ENCODE measurements around the gene RARRES2. TPM values are rescaled to one million over a fixed set of nuclear protein-coding genes. Genes with fewer than 3 reads are reported as not detected.
A peak's percentile ranks its signal among the peaks of the same experiment; 100 is the strongest.

RARRES2 gene
- total and polyA plus RNA-seq, 2 of the 13 experiments (the other 11 are each of a cell fraction or from before 2014, with no cell fraction given): 134 to 172 TPM

- TF ChIP-seq, protein P1, sequence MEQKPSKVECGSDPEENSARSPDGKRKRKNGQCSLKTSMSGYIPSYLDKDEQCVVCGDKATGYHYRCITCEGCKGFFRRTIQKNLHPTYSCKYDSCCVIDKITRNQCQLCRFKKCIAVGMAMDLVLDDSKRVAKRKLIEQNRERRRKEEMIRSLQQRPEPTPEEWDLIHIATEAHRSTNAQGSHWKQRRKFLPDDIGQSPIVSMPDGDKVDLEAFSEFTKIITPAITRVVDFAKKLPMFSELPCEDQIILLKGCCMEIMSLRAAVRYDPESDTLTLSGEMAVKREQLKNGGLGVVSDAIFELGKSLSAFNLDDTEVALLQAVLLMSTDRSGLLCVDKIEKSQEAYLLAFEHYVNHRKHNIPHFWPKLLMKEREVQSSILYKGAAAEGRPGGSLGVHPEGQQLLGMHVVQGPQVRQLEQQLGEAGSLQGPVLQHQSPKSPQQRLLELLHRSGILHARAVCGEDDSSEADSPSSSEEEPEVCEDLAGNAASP (CRISPR knock-in tag; IDR thresholded peaks at IDR 0.05; ENCODE audit: borderline replicate concordance): no peak
- TF ChIP-seq, protein P2, sequence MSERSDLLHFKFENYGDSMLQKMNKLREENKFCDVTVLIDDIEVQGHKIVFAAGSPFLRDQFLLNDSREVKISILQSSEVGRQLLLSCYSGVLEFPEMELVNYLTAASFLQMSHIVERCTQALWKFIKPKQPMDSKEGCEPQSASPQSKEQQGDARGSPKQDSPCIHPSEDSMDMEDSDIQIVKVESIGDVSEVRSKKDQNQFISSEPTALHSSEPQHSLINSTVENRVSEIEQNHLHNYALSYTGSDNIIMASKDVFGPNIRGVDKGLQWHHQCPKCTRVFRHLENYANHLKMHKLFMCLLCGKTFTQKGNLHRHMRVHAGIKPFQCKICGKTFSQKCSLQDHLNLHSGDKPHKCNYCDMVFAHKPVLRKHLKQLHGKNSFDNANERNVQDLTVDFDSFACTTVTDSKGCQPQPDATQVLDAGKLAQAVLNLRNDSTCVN (CRISPR knock-in tag; IDR thresholded peaks at IDR 0.05; ENCODE audit: borderline replicate concordance): 0 out of 2 replicates have a peak, but pooled peaks have one; percentile 5
- TF ChIP-seq ZNF572 (CRISPR knock-in tag; IDR thresholded peaks at IDR 0.05) (0 out of 2 replicates have a peak, but pooled peaks have one; percentile 73), PBX2 (CRISPR knock-in tag; IDR thresholded peaks at IDR 0.05) (peak; percentile 40; the same call in 1 of the 2 replicates), YEATS4 (CRISPR knock-in tag; IDR thresholded peaks at IDR 0.05; ENCODE audit: borderline replicate concordance) (no peak), ATF5 (CRISPR knock-in tag; IDR thresholded peaks at IDR 0.05; ENCODE audit: low read depth) (no peak), FOSL1 (CRISPR knock-in tag; IDR thresholded peaks at IDR 0.05; ENCODE audit: borderline replicate concordance) (no peak), ONECUT2 (CRISPR knock-in tag; IDR thresholded peaks at IDR 0.05) (no peak)
- TF ChIP-seq, protein P3, sequence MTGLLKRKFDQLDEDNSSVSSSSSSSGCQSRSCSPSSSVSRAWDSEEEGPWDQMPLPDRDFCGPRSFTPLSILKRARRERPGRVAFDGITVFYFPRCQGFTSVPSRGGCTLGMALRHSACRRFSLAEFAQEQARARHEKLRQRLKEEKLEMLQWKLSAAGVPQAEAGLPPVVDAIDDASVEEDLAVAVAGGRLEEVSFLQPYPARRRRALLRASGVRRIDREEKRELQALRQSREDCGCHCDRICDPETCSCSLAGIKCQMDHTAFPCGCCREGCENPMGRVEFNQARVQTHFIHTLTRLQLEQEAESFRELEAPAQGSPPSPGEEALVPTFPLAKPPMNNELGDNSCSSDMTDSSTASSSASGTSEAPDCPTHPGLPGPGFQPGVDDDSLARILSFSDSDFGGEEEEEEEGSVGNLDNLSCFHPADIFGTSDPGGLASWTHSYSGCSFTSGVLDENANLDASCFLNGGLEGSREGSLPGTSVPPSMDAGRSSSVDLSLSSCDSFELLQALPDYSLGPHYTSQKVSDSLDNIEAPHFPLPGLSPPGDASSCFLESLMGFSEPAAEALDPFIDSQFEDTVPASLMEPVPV (CRISPR knock-in tag; IDR thresholded peaks at IDR 0.05): no peak
These were observed 636 bp upstream of the RARRES2 start (continued) for GRCh38 chr7:150342121-150342408.

Measured in HepG2 (cell line).